ENCODE results near the gene HINT1.

Gene HINT1

DNA sequence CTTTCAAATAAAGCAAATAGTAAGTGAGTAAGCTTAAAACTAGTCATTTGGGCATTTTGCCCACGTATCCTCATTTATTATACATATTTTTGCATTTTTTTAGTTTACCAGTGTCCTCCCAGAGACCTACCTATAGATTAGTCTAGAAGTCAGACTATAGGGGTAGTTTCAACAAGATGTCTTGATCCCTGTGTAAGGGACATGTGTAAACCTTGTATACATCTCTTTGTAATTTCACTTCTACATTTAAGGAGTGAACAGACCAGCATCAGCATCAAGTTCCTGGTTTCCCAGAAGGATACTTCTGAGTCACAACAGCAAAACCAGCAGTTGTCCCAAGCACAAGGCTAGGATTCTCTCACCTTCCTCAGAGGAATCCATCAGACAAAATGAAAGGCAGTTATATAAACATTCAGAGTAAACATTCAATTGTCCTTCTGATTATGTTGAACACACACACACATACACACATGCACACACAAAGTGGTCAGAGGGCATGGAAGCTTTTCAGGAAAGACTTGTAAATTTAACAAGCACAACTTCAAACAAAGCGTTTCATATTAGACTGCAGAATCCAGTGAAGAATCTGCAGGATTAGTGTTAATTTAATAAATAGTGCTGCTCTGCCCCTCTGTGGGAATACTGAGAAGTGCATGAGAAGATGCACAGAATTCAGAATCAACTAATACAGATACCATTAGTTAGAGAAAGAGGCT lies 55.4 kb downstream of the HINT1 start:
- DNase-seq = no peak
